Lower leg skin (tissue), 3 donors: ENCODE data around the gene ADM2.

ENCODE experiments used
- POLR2A ChIP-seq, 2 donors: fragments of 450-650 bp; IDR thresholded peaks; one replicate each; pipeline ENCODE4 v1.6.1; 2016 to 2017; ENCODE audit warnings: antibody characterized with exemption in 2 of 2, mild to moderate bottlenecking in 1 of 2, moderate library complexity in 1 of 2
- TF ChIP-seq, protein P1 (sequence below), 3 donors: fragments of 450-650 bp; IDR thresholded peaks; one replicate each; pipeline ENCODE4 v1.5.1; 2016; ENCODE audit warnings: antibody characterized with exemption in 3 of 3, mild to moderate bottlenecking in 3 of 3, moderate library complexity in 2 of 3

DNA sequence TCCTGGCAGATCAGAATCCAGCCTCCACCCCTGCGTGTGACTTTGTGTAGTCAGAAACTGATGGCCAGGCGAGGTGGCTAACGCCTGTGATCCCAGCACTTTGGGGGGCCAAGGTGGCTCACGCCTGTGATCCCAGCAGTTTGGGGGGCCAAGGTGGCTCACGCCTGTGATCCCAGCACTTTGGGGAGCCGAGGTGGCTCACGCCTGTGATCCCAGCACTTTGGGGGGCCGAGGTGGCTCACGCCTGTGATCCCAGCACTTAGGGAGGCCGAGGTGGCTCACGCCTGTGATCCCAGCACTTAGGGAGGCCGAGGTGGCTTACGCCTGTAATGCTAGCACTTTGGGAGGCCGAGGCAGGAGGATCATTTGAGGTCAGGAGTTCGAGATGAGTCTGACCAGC is 31.8 kb downstream of the ADM2 start:
- TF ChIP-seq, protein P1, sequence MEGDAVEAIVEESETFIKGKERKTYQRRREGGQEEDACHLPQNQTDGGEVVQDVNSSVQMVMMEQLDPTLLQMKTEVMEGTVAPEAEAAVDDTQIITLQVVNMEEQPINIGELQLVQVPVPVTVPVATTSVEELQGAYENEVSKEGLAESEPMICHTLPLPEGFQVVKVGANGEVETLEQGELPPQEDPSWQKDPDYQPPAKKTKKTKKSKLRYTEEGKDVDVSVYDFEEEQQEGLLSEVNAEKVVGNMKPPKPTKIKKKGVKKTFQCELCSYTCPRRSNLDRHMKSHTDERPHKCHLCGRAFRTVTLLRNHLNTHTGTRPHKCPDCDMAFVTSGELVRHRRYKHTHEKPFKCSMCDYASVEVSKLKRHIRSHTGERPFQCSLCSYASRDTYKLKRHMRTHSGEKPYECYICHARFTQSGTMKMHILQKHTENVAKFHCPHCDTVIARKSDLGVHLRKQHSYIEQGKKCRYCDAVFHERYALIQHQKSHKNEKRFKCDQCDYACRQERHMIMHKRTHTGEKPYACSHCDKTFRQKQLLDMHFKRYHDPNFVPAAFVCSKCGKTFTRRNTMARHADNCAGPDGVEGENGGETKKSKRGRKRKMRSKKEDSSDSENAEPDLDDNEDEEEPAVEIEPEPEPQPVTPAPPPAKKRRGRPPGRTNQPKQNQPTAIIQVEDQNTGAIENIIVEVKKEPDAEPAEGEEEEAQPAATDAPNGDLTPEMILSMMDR (IDR thresholded peaks at IDR 0.05) = no peak
- no peak for TF ChIP-seq POLR2A (IDR thresholded peaks at IDR 0.05)
